ENCODE results near the gene HMCN2. TPM values are rescaled to one million over a fixed set of nuclear protein-coding genes. Genes with fewer than 3 reads are reported as not detected.

HMCN2 gene
- total RNA-seq, 1 experiment from 2014 or later = 8.6 TPM

DNA sequence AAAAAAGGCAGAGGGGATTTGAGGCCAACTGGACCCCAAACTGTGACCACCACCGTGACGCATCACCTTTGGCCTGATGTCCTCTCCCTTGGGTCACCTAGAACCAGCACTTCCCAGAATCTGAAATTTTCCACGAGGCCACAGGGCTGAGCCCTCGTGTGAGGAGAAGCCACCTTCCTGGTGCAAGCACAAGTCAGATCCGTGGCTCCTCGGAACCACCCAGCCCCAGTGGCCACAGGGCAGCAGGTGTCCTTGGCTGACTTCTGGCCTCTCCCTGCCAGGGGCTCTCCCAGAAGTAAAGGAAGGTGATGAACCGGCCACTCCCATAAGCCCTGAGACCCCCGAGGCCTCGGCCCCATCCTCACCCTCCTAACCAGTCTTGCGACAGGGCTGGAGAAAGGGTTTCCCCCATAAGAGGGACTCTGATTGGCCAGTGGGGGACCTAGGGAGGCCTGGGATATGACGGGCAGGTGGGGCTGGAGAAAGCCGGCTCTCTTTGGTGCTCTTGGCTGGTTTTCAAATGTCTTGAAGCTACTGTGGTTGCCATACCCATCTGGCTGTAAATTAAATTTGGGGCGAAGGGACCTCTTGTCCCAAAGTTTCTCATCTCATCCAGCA is 20.9 kb upstream of the HMCN2 start:
- H3K4ac ChIP-seq (ENCODE audit: low read depth, low read length) = no peak overlapping the region
- Mint-ChIP-seq H3K4me3 (no peak overlapping the region; a peak in 1 of 5 replicates), H3K9me3 (no peaks in the 10 kb centered on the region), H3K36me3 (ENCODE audit: insufficient read depth in 1 of 3, low read depth in 3 of 3) (no peaks in the 10 kb centered on the region), H3K27me3 (ENCODE audit: low read depth) (peaks cover 8% of the 10 kb centered on the region), H3K4me1 (peaks cover 13 to 23% of the 10 kb centered on the region in 2 experiments), H3K27ac (no peak overlapping the region)
- H3K18ac ChIP-seq (ENCODE audit: insufficient read length, low read depth, low read length) = no peak overlapping the region
- no peaks in the 10 kb centered on the region for H3K27me3 ChIP-seq (ENCODE audit: insufficient read depth, low read length)
- H4K20me1 ChIP-seq (ENCODE audit: control insufficient read depth, insufficient read depth, insufficient read length) = no peaks in the 10 kb centered on the region
- no peak overlapping the region for H2BK15ac ChIP-seq (ENCODE audit: low read depth, low read length)
- WGBS (ENCODE audit: extremely low coverage, insufficient read length, low lambda C conversion rate) = no CpG with 5 or more reads among the region's 13 CpGs
- no peaks in the 10 kb centered on the region for H3K4me1 ChIP-seq (ENCODE audit: insufficient read depth, low read length)
- H2AFZ ChIP-seq (ENCODE audit: low read length) = no peak overlapping the region
- no peak overlapping the region for H3K4me2 ChIP-seq (ENCODE audit: insufficient read depth, insufficient read length, low read length)
- H3K56ac ChIP-seq (ENCODE audit: insufficient read length, low read depth, low read length) = no peak overlapping the region
- H2BK5ac ChIP-seq (ENCODE audit: insufficient read length, low read length) = no peak overlapping the region
- no peaks in the 10 kb centered on the region for H3K23me2 ChIP-seq (ENCODE audit: insufficient read length, low read depth, low read length, poor library complexity, severe bottlenecking)
- no peak overlapping the region for H4K8ac ChIP-seq (replicated peaks; ENCODE audit: insufficient read length, low read depth, low read length)
- no peak overlapping the region for H3K14ac ChIP-seq (ENCODE audit: insufficient read depth, low read length)
- no peak overlapping the region for H2BK120ac ChIP-seq (ENCODE audit: low read depth, low read length, poor library complexity, severe bottlenecking)
- no peak overlapping the region for H2BK12ac ChIP-seq (ENCODE audit: insufficient read length, low read depth, low read length)
- no peak overlapping the region for H3K27ac ChIP-seq (ENCODE audit: insufficient read length, low read depth, low read length)
- H3K79me2 ChIP-seq (ENCODE audit: insufficient read depth, low read length) = no peaks in the 10 kb centered on the region
- no peak overlapping the region for H3T11ph ChIP-seq (ENCODE audit: low read length)
- no peak overlapping the region for H3K23ac ChIP-seq (ENCODE audit: insufficient read length, low read depth, low read length)
- no peaks in the 10 kb centered on the region for H3K9me3 ChIP-seq (ENCODE audit: control insufficient read depth, low read depth, low read length)
- DNase-seq = no peak
- H2AK5ac ChIP-seq (ENCODE audit: insufficient read length, low read length) = no peak overlapping the region
- no peak overlapping the region for H2BK20ac ChIP-seq (ENCODE audit: low read depth, low read length, poor library complexity, severe bottlenecking)
- TF ChIP-seq, protein P1, sequence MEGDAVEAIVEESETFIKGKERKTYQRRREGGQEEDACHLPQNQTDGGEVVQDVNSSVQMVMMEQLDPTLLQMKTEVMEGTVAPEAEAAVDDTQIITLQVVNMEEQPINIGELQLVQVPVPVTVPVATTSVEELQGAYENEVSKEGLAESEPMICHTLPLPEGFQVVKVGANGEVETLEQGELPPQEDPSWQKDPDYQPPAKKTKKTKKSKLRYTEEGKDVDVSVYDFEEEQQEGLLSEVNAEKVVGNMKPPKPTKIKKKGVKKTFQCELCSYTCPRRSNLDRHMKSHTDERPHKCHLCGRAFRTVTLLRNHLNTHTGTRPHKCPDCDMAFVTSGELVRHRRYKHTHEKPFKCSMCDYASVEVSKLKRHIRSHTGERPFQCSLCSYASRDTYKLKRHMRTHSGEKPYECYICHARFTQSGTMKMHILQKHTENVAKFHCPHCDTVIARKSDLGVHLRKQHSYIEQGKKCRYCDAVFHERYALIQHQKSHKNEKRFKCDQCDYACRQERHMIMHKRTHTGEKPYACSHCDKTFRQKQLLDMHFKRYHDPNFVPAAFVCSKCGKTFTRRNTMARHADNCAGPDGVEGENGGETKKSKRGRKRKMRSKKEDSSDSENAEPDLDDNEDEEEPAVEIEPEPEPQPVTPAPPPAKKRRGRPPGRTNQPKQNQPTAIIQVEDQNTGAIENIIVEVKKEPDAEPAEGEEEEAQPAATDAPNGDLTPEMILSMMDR (conservative IDR thresholded peaks at IDR 0.05) = no peak
- H3K9ac ChIP-seq (ENCODE audit: extremely low read depth, insufficient read length, low read length) = no peak overlapping the region
- no peak overlapping the region for H4K5ac ChIP-seq (ENCODE audit: insufficient read length, low read depth, low read length)
- H4K91ac ChIP-seq (ENCODE audit: insufficient read length, low read depth, low read length) = no peak overlapping the region
- H3K79me1 ChIP-seq (ENCODE audit: insufficient read depth, low read depth, low read length, poor library complexity, severe bottlenecking) = no peaks in the 10 kb centered on the region

Data from H9 (cell line).